H1 (cell line): Measurements from ENCODE around the gene TNIP3. TPM values are rescaled to one million over a fixed set of nuclear protein-coding genes. Genes with fewer than 3 reads are reported as not detected.

ENCODE experiments used
- CTCF ChIA-PET: fragments of 300-600 bp; sonication (Branson Sonifier 250); formaldehyde crosslinking; loops from one replicate; lab custom pipeline; 2021; ENCODE audit not compliant: partially characterized antibody; lab: Charles Lee
- POLR2A ChIA-PET: fragments of 300-600 bp; sonication (Branson Sonifier 250); formaldehyde crosslinking; loops from one replicate; lab custom pipeline; 2021; ENCODE audit warnings: inconsistent platforms; ENCODE audit not compliant: partially characterized antibody; lab: Charles Lee
- DNase-seq, 2 experiments: peaks; one replicate each; pipeline versions ENCODE4 v3.0.0 to v3.0.0-alpha.2; 2010 to 2022; ENCODE audit warnings: low spot score in 2 of 2, low read depth in 1 of 2, mixed read lengths in 1 of 2
- FAIRE-seq: peaks from 2 replicates; lab custom pipeline; 2011; peaks lifted over from hg19 to GRCh38; lab: Jason Lieb, UNC
- H2AFZ ChIP-seq: 2 replicates; pipeline ENCODE4 v1.8.1; 2012; ENCODE audit warnings: low read length, inconsistent platforms
- H2AK5ac ChIP-seq: 2 replicates; pipeline ENCODE4 v1.6.1; 2013; ENCODE audit warnings: low read depth, low read length
- H2BK120ac ChIP-seq: replicated peaks from 2 replicates; pipeline ENCODE3; 2013; ENCODE audit warnings: low read depth, low read length, inconsistent platforms
- H2BK12ac ChIP-seq: 2 replicates; pipeline ENCODE4 v1.6.1; 2013; ENCODE audit warnings: low read depth, low read length
- H2BK15ac ChIP-seq: 2 replicates; pipeline ENCODE4 v1.6.1; 2013; ENCODE audit warnings: low read length
- H2BK20ac ChIP-seq: 2 replicates; pipeline ENCODE4 v1.6.1; 2013; ENCODE audit warnings: low read length
- H2BK5ac ChIP-seq: 2 replicates; pipeline ENCODE4 v1.6.1; 2013; ENCODE audit warnings: low read depth, low read length
- H3K14ac ChIP-seq: 2 replicates; pipeline ENCODE4 v1.6.1; 2013; ENCODE audit warnings: inconsistent platforms; ENCODE audit not compliant: insufficient read length
- H3K18ac ChIP-seq: 2 replicates; pipeline ENCODE4 v1.6.1; 2013; ENCODE audit warnings: low read length; ENCODE audit errors: extremely low read depth
- H3K23ac ChIP-seq: 2 replicates; pipeline ENCODE4 v1.6.1; 2013; ENCODE audit warnings: inconsistent platforms; ENCODE audit not compliant: insufficient read length
- H3K23me2 ChIP-seq: 2 replicates; pipeline ENCODE4 v1.6.1; 2013; ENCODE audit warnings: low read depth, low read length
- H3K27ac ChIP-seq: 2 replicates; pipeline ENCODE4 v1.6.1; 2011; ENCODE audit warnings: low read depth, low read length, inconsistent platforms
- H3K27me3 ChIP-seq, 4 experiments: replicated peaks in 1 of 4; 1 replicate in 1 of 4; 2 replicates in 3 of 4; pipeline versions ENCODE4 v1.6.1 to v1.8.1; 2011 to 2013; ENCODE audit warnings: low read length in 3 of 4, mild to moderate bottlenecking in 3 of 4, inconsistent platforms in 2 of 4, mixed read lengths in 2 of 4, moderate library complexity in 1 of 4; ENCODE audit not compliant: control insufficient read depth in 3 of 4, insufficient read depth in 3 of 4; ENCODE audit errors: extremely low read depth in 1 of 4
- H3K36me3 ChIP-seq, 4 experiments: 2 replicates each; pipeline versions ENCODE4 v1.6.1 to v1.8.1; 2011 to 2013; ENCODE audit warnings: mild to moderate bottlenecking in 4 of 4, low read length in 3 of 4, moderate library complexity in 2 of 4, control low read depth in 1 of 4, inconsistent platforms in 1 of 4; ENCODE audit not compliant: insufficient read depth in 4 of 4, control insufficient read depth in 2 of 4
- H3K4ac ChIP-seq: replicated peaks from 2 replicates; pipeline ENCODE3; 2013; ENCODE audit warnings: low read length, low read depth, mixed read lengths, inconsistent platforms; ENCODE audit not compliant: insufficient read length
- H3K4me1 ChIP-seq, 4 experiments: replicated peaks in 1 of 4; 1 replicate in 1 of 4; 2 replicates in 3 of 4; pipeline versions ENCODE4 v1.6.1 to v1.8.1; 2011 to 2013; ENCODE audit warnings: low read length in 3 of 4, inconsistent platforms in 2 of 4, mixed read lengths in 1 of 4; ENCODE audit not compliant: insufficient read depth in 4 of 4, control insufficient read depth in 3 of 4
- H3K4me2 ChIP-seq, 2 experiments: 2 replicates each; pipeline versions ENCODE4 v1.6.1 to v1.8.1; 2011 to 2013; ENCODE audit warnings: low read depth in 2 of 2, low read length in 2 of 2, control low read depth in 1 of 2, inconsistent platforms in 1 of 2, mild to moderate bottlenecking in 1 of 2; ENCODE audit not compliant: insufficient read depth in 1 of 2
- H3K4me3 ChIP-seq, 4 experiments: fragments of 200-600, 300-600 bp in 1 of 4; sonication (generic), shearing (Covaris generic), sonication (Bioruptor Twin) in 1 of 4; 2 replicates each; pipeline versions ENCODE4 v1.5.1 to v1.8.1; 2011 to 2016; ENCODE audit warnings: low read length in 4 of 4, low read depth in 3 of 4, control low read depth in 2 of 4, inconsistent platforms in 2 of 4, mild to moderate bottlenecking in 2 of 4, mixed read lengths in 1 of 4, moderate library complexity in 1 of 4; ENCODE audit not compliant: insufficient read depth in 2 of 4; ENCODE audit errors: extremely low read depth in 1 of 4
- H3K56ac ChIP-seq: replicated peaks from 2 replicates; pipeline ENCODE3; 2013; ENCODE audit warnings: low read depth, mild to moderate bottlenecking, mixed read lengths, low read length, inconsistent platforms; ENCODE audit not compliant: insufficient read length
- H3K79me1 ChIP-seq: 2 replicates; pipeline ENCODE4 v1.6.1; 2013; ENCODE audit warnings: low read depth, low read length, control low read depth
- H3K79me2 ChIP-seq, 2 experiments: 2 replicates each; pipeline versions ENCODE4 v1.6.1 to v1.8.1; 2012 to 2013; ENCODE audit warnings: low read length in 2 of 2, mild to moderate bottlenecking in 2 of 2, inconsistent platforms in 1 of 2; ENCODE audit not compliant: insufficient read depth in 2 of 2, control insufficient read depth in 1 of 2
- H3K9ac ChIP-seq, 4 experiments: replicated peaks in 1 of 4; 1 replicate in 1 of 4; 2 replicates in 3 of 4; pipeline versions ENCODE4 v1.6.1 to v1.8.1; 2011 to 2013; ENCODE audit warnings: low read depth in 3 of 4, low read length in 3 of 4, control low read depth in 2 of 4, mild to moderate bottlenecking in 2 of 4, moderate library complexity in 2 of 4, inconsistent platforms in 1 of 4; ENCODE audit errors: extremely low read depth in 1 of 4
- H3K9me3 ChIP-seq, 2 experiments: 2 replicates each; pipeline versions ENCODE4 v1.6.1 to v1.8.1; 2012 to 2013; ENCODE audit warnings: mild to moderate bottlenecking in 2 of 2, moderate library complexity in 2 of 2, control low read depth in 1 of 2, inconsistent platforms in 1 of 2, low read depth in 1 of 2, low read length in 1 of 2, mixed read lengths in 1 of 2; ENCODE audit not compliant: insufficient read depth in 2 of 2
- H4K20me1 ChIP-seq, 2 experiments: replicated peaks in 1 of 2; 2 replicates each; pipeline versions ENCODE3 to v1.8.1; 2011 to 2013; ENCODE audit warnings: inconsistent platforms in 2 of 2, low read length in 2 of 2, mild to moderate bottlenecking in 1 of 2; ENCODE audit not compliant: insufficient read depth in 2 of 2, control insufficient read depth in 1 of 2
- H4K5ac ChIP-seq: 2 replicates; pipeline ENCODE4 v1.6.1; 2013; ENCODE audit warnings: low read length, low read depth, mixed read lengths, inconsistent platforms; ENCODE audit not compliant: insufficient read length
- H4K8ac ChIP-seq: 2 replicates; pipeline ENCODE4 v1.8.0; 2013; ENCODE audit warnings: mild to moderate bottlenecking, moderate library complexity, low read length, inconsistent platforms; ENCODE audit not compliant: insufficient read depth; ENCODE audit errors: extremely low read depth
- H4K91ac ChIP-seq: replicated peaks from 2 replicates; pipeline ENCODE3; 2013; ENCODE audit warnings: low read length, mixed read lengths, inconsistent platforms; ENCODE audit not compliant: insufficient read length
- GABPA ChIP-seq: IDR thresholded peaks from 2 replicates; pipeline ENCODE4 v1.6.1; 2011; ENCODE audit warnings: mild to moderate bottlenecking, low read length, moderate library complexity, borderline replicate concordance; ENCODE audit not compliant: insufficient read depth
- WGBS, 2 experiments: shearing (Covaris generic) in 1 of 2; methylation state at CpG; one replicate each; pipeline versions ENCODE4 v1.1.6 to v1.1.7; 2013 to 2015; ENCODE audit warnings: low lambda C conversion rate in 2 of 2, mixed read lengths in 2 of 2, inconsistent platforms in 1 of 2, low coverage in 1 of 2, missing lambda C conversion rate in 1 of 2; ENCODE audit not compliant: insufficient replicate concordance in 2 of 2, insufficient coverage in 1 of 2, insufficient read length in 1 of 2; ENCODE audit errors: extremely low coverage in 1 of 2, missing lambda C conversion rate in 1 of 2; 5-methylcytosine and 5-hydroxymethylcytosine counted together
- polyA plus RNA-seq, 7 experiments: library from polyadenylated mRNA; depleted of rRNA in 3 of 7; stranded (reverse) in 5 of 7; unstranded in 2 of 7; fragments of >200 nt in 5 of 7; fragments of 200-250 nt in 2 of 7; gene quantifications; 1 replicate in 5 of 7; 2 replicates in 1 of 7; 4 replicates in 1 of 7; pipeline versions ENCODE4 v1.2.1 to v1.2.3, GENCODE V29; 2011 to 2013; ENCODE audit warnings: missing spikeins in 2 of 7, mixed read lengths in 2 of 7
- total RNA-seq: library from RNA; stranded (reverse); fragmentation: NEBNext Ultra II Directional; extraction: Animal tissue kit (Norgen Biotek cat#: 25700); gene quantifications from 2 replicates; pipeline ENCODE4 v1.2.1, GENCODE V29; 2021

The TNIP3 gene
- total and polyA plus RNA-seq, 2 of the 8 experiments (the other 6 are each of a cell fraction or from before 2014, with no cell fraction given), result not detected

DNA sequence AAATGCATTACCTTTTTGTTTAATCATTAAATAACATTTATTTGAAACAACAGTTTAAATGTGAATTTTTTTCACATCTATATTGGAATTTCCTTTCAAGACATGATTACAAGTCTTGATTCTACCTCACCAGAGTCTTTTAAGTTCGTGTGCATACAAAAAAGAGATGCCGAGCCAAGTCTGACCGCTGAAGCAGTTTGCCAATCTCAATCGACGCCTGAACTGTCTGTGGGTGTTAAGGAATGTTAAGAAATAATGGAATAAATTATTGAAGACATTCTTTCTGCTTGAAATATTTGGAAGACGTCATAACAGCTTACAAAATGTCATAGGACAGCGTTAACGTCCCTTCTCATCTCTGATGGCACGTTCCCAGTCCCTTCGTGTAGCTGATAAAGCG, 27.9 kb upstream of the TNIP3 start:
- FAIRE-seq (no peak), DNase-seq (no peak)
- WGBS, 2 experiments, result 90% methylated on average over 11 of the region's 11 CpGs; no CpG with 5 or more reads in 1 of the 2 experiments
- Histone ChIP-seq H3K23me2 (no peaks in the 10 kb centered on the region), H3K9me3 (no peaks in the 10 kb centered on the region), H3K14ac (no peak overlapping the region), H3K9ac (no peak overlapping the region), H3K4ac (no peak overlapping the region), H2BK15ac (no peak overlapping the region), H3K79me2 (no peaks in the 10 kb centered on the region), H3K23ac (no peak overlapping the region), H2AK5ac (no peak overlapping the region), H2BK12ac (no peak overlapping the region), H3K27ac (no peak overlapping the region), H3K36me3 (no peaks in the 10 kb centered on the region), H4K91ac (no peak overlapping the region), H3K4me2 (no peak overlapping the region), H4K20me1 (no peaks in the 10 kb centered on the region), H2AFZ (no peak overlapping the region), H3K4me1 (peaks cover 0 to 5% (median 0%) of the 10 kb centered on the region in 4 experiments; a peak in 2 of 7 replicates), H3K18ac (no peak overlapping the region), H3K27me3 (no peaks in the 10 kb centered on the region), H4K8ac (no peak overlapping the region), H2BK120ac (no peak overlapping the region), H4K5ac (no peak overlapping the region), H3K4me3 (no peak overlapping the region), H3K79me1 (no peaks in the 10 kb centered on the region), H3K56ac (no peak overlapping the region), H2BK20ac (no peak overlapping the region), H2BK5ac (no peak overlapping the region)
- ChIA-PET POLR2A (no interaction called here), CTCF (interaction anchor here (0.6 to 4.0 kb wide), 59 partner anchors 9 to 806 kb away, joined by 3 to 65 read pairs (median 4); no protein-coding TSS in a partner anchor)
- TF ChIP-seq GABPA, result no peak
